Liver (tissue), 9 donors: ENCODE data around the gene FKBP1C. TPM values are rescaled to one million over a fixed set of nuclear protein-coding genes. Genes with fewer than 3 reads are reported as not detected.

Experiments used
- DNase-seq: peaks from one replicate; pipeline ENCODE4 v3.0.0-alpha.2; 2017; ENCODE audit warnings: low spot score
- H3K27ac ChIP-seq, 2 donors: one replicate each; pipeline ENCODE4 v1.7.0; 2013; ENCODE audit warnings: inconsistent platforms in 2 of 2, low read length in 2 of 2, control low read depth in 1 of 2, low read depth in 1 of 2, mild to moderate bottlenecking in 1 of 2
- H3K27me3 ChIP-seq, 4 donors: one replicate each; pipeline versions ENCODE4 v1.6.1 to v1.7.0; 2013; ENCODE audit warnings: low read length in 3 of 4, inconsistent platforms in 1 of 4, mild to moderate bottlenecking in 1 of 4, moderate library complexity in 1 of 4; ENCODE audit not compliant: control insufficient read depth in 4 of 4, insufficient read depth in 4 of 4
- H3K36me3 ChIP-seq, 4 donors: one replicate each; pipeline versions ENCODE4 v1.6.1 to v1.7.0; 2013; ENCODE audit warnings: low read length in 3 of 4, mild to moderate bottlenecking in 3 of 4, low read depth in 1 of 4, moderate library complexity in 1 of 4; ENCODE audit not compliant: control insufficient read depth in 4 of 4, insufficient read depth in 3 of 4
- H3K4me1 ChIP-seq, 4 donors: one replicate each; pipeline versions ENCODE4 v1.6.1 to v1.7.0; 2013; ENCODE audit warnings: low read length in 3 of 4, mild to moderate bottlenecking in 3 of 4, moderate library complexity in 1 of 4; ENCODE audit not compliant: control insufficient read depth in 4 of 4, insufficient read depth in 4 of 4
- H3K4me3 ChIP-seq, 3 donors: one replicate each; pipeline versions ENCODE4 v1.6.1 to v1.7.0; 2013; ENCODE audit warnings: low read length in 3 of 3, control low read depth in 1 of 3, low read depth in 1 of 3, mild to moderate bottlenecking in 1 of 3
- H3K9ac ChIP-seq, 2 donors: one replicate each; pipeline ENCODE4 v1.7.0; 2013; ENCODE audit warnings: low read length in 2 of 2, mild to moderate bottlenecking in 2 of 2, moderate library complexity in 2 of 2, control low read depth in 1 of 2, low read depth in 1 of 2
- H3K9me3 ChIP-seq, 4 donors: one replicate each; pipeline versions ENCODE4 v1.6.1 to v1.7.0; 2013; ENCODE audit warnings: low read length in 3 of 4; ENCODE audit not compliant: control insufficient read depth in 4 of 4
- CTCF ChIP-seq: fragments of 150-350 bp; IDR thresholded peaks from 2 replicates; pipeline ENCODE4 v1.5.1; 2017; ENCODE audit warnings: improper control_type of control experiment, low read depth, low read length; ENCODE audit not compliant: missing input control
- EGR1 ChIP-seq, 2 donors: IDR thresholded peaks; 2 replicates each; pipeline ENCODE4 v1.6.1; 2016 to 2018; ENCODE audit warnings: antibody characterized with exemption in 2 of 2, low read depth in 2 of 2
- FOXA1 ChIP-seq: IDR thresholded peaks from 2 replicates; pipeline ENCODE4 v1.6.1; 2016; ENCODE audit warnings: antibody characterized with exemption
- FOXA2 ChIP-seq: IDR thresholded peaks from 2 replicates; pipeline ENCODE4 v1.6.1; 2016; ENCODE audit warnings: antibody characterized with exemption
- GABPA ChIP-seq, 2 donors: IDR thresholded peaks in 1 of 2; conservative IDR thresholded peaks in 1 of 2; 2 replicates each; pipeline ENCODE4 v1.6.1; 2016; ENCODE audit warnings: antibody characterized with exemption in 2 of 2, mild to moderate bottlenecking in 1 of 2, moderate library complexity in 1 of 2
- HNF4A ChIP-seq, 2 donors: conservative IDR thresholded peaks; 2 replicates each; pipeline ENCODE4 v1.6.1; 2016; ENCODE audit warnings: antibody characterized with exemption in 2 of 2, mild to moderate bottlenecking in 2 of 2
- HNF4G ChIP-seq: IDR thresholded peaks from 2 replicates; pipeline ENCODE4 v1.6.1; 2016; ENCODE audit warnings: antibody characterized with exemption
- JUND ChIP-seq, 2 donors: IDR thresholded peaks; 2 replicates each; pipeline ENCODE4 v1.6.1; 2016; ENCODE audit warnings: antibody characterized with exemption in 2 of 2
- MAX ChIP-seq: IDR thresholded peaks from 2 replicates; pipeline ENCODE4 v1.6.1; 2016; ENCODE audit warnings: antibody characterized with exemption
- NR2F2 ChIP-seq: IDR thresholded peaks from 2 replicates; pipeline ENCODE4 v1.6.1; 2016; ENCODE audit warnings: antibody characterized with exemption
- RAD21 ChIP-seq, 2 donors: IDR thresholded peaks; 2 replicates each; pipeline ENCODE4 v1.6.1; 2016; ENCODE audit warnings: antibody characterized with exemption in 2 of 2, mild to moderate bottlenecking in 2 of 2
- RXRA ChIP-seq, 2 donors: IDR thresholded peaks; 2 replicates each; pipeline ENCODE4 v1.6.1; 2017 to 2018; ENCODE audit warnings: antibody characterized with exemption in 2 of 2, mild to moderate bottlenecking in 1 of 2
- SP1 ChIP-seq: IDR thresholded peaks from 2 replicates; pipeline ENCODE4 v1.6.1; 2018; ENCODE audit warnings: antibody characterized with exemption, mild to moderate bottlenecking
- TAF1 ChIP-seq: conservative IDR thresholded peaks from 2 replicates; pipeline ENCODE4 v1.6.1; 2016; ENCODE audit warnings: antibody characterized with exemption, mild to moderate bottlenecking
- YY1 ChIP-seq: IDR thresholded peaks from 2 replicates; pipeline ENCODE4 v1.6.1; 2016; ENCODE audit warnings: antibody characterized with exemption, mild to moderate bottlenecking
- ZBTB33 ChIP-seq: IDR thresholded peaks from 2 replicates; pipeline ENCODE4 v1.6.1; 2016; ENCODE audit warnings: antibody characterized with exemption
- WGBS: extraction: QIAGEN DNeasy Blood & Tissue Kit; methylation state at CpG from one replicate; pipeline ENCODE4 v1.1.7; 2013; 5-methylcytosine and 5-hydroxymethylcytosine counted together
- polyA plus RNA-seq, 2 donors: library from polyadenylated mRNA; stranded (reverse) in 1 of 2; unstranded in 1 of 2; fragments of 200-250 nt in 1 of 2; fragments of >200 nt in 1 of 2; fragmentation: Nextera tagmentation in 1 of 2; extraction: Ambion mirVana in 1 of 2; gene quantifications; one replicate each; pipeline versions ENCODE4 v1.2.1 to v1.2.3, GENCODE V29; 2013 to 2015
- total RNA-seq, 2 donors: library from RNA; depleted of rRNA; stranded (reverse); fragments of >200 nt; gene quantifications; one replicate each; pipeline ENCODE4 v1.2.3, GENCODE V29; 2014
- TF ChIP-seq, protein P1 (sequence below): IDR thresholded peaks from 2 replicates; pipeline ENCODE4 v1.6.1; 2016; ENCODE audit warnings: antibody characterized with exemption
- TF ChIP-seq, protein P2 (sequence below): IDR thresholded peaks from 2 replicates; pipeline ENCODE4 v1.6.1; 2016; ENCODE audit warnings: antibody characterized with exemption, mild to moderate bottlenecking
- donor health status: healthy.
- donor health status: healthy.
- donor health status: healthy.
- donor health status: healthy.
- donor health status: healthy.

FKBP1C gene
- total and polyA plus RNA-seq, 4 donors: 0.08 to 0.61 (median 0.38) TPM

DNA sequence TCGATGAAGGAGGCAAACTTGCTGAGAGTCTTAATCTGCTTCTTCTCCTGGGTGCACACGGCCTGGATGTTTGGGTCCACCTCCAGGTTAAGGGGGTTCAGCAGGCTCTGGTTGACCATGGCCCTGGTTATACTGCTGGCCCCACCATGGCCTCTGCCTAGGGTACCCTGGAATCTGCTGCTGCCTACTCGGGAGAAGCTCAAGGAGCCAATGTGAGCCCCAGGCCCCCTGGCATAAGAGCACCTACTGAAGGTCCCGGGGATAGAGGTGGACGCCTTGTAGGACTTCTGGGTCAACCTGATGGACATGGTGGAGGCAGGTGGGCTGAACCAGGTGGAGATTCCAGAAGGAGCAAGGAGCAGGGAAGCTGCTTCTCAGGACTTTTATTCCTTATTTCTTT lies 17.9 kb upstream of the FKBP1C start:
- no peak for TF ChIP-seq NR2F2
- no peak for TF ChIP-seq ZBTB33
- no peak for TF ChIP-seq HNF4G
- TF ChIP-seq JUND (IDR thresholded peaks at IDR 0.05): no peak
- TF ChIP-seq GABPA (IDR thresholded peaks at IDR 0.05 in 1 of 2, conservative IDR thresholded peaks at IDR 0.05 in 1 of 2): no peak
- no peak for TF ChIP-seq MAX
- TF ChIP-seq, protein P1, sequence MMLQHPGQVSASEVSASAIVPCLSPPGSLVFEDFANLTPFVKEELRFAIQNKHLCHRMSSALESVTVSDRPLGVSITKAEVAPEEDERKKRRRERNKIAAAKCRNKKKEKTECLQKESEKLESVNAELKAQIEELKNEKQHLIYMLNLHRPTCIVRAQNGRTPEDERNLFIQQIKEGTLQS: no peak
- TF ChIP-seq EGR1 (IDR thresholded peaks at IDR 0.05; ENCODE audit: low read depth in 2 of 2): no peak
- TF ChIP-seq HNF4A (conservative IDR thresholded peaks at IDR 0.05): no peak
- TF ChIP-seq SP1: no peak
- no peak for TF ChIP-seq FOXA1
- TF ChIP-seq, protein P2, sequence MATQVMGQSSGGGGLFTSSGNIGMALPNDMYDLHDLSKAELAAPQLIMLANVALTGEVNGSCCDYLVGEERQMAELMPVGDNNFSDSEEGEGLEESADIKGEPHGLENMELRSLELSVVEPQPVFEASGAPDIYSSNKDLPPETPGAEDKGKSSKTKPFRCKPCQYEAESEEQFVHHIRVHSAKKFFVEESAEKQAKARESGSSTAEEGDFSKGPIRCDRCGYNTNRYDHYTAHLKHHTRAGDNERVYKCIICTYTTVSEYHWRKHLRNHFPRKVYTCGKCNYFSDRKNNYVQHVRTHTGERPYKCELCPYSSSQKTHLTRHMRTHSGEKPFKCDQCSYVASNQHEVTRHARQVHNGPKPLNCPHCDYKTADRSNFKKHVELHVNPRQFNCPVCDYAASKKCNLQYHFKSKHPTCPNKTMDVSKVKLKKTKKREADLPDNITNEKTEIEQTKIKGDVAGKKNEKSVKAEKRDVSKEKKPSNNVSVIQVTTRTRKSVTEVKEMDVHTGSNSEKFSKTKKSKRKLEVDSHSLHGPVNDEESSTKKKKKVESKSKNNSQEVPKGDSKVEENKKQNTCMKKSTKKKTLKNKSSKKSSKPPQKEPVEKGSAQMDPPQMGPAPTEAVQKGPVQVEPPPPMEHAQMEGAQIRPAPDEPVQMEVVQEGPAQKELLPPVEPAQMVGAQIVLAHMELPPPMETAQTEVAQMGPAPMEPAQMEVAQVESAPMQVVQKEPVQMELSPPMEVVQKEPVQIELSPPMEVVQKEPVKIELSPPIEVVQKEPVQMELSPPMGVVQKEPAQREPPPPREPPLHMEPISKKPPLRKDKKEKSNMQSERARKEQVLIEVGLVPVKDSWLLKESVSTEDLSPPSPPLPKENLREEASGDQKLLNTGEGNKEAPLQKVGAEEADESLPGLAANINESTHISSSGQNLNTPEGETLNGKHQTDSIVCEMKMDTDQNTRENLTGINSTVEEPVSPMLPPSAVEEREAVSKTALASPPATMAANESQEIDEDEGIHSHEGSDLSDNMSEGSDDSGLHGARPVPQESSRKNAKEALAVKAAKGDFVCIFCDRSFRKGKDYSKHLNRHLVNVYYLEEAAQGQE: no peak
- TF ChIP-seq RAD21 (IDR thresholded peaks at IDR 0.05): no peak
- no peak for TF ChIP-seq CTCF
- no peak for TF ChIP-seq FOXA2
- no peak for TF ChIP-seq TAF1
- TF ChIP-seq YY1: no peak
- TF ChIP-seq RXRA (IDR thresholded peaks at IDR 0.05): no peak

DNA sequence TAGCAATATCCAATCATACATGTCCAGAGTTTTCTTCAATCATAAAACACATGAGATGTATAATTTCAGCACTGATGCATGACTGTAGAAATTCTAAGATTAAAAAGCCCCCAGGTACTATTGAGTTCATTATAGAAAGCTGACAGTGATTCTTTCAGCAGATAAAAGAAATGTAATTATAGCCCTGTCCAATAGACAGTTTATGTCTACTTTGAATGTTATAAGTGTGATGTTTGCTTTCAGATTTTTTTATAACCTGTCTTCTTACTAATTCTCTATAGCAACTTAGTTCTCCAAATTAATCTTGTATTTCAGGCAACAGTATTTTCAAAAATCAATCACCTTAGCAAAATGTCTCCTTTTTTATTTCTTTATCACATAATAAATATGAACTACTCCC lies 13.5 kb upstream of the FKBP1C start:
- H3K4me1 ChIP-seq: no peaks in the 10 kb centered on the region
- H3K9ac ChIP-seq: no peak overlapping the region
- no peak for DNase-seq
- no peaks in the 10 kb centered on the region for H3K27me3 ChIP-seq
- no peaks in the 10 kb centered on the region for H3K36me3 ChIP-seq
- H3K4me3 ChIP-seq: no peak overlapping the region
- no peaks in the 10 kb centered on the region for H3K9me3 ChIP-seq
- no peak overlapping the region for H3K27ac ChIP-seq
- TF ChIP-seq RXRA (IDR thresholded peaks at IDR 0.05) (no peak), TAF1 (no peak), EGR1 (IDR thresholded peaks at IDR 0.05; ENCODE audit: low read depth in 2 of 2) (no peak), HNF4G (no peak), RAD21 (IDR thresholded peaks at IDR 0.05) (no peak), FOXA2 (no peak), FOXA1 (no peak), MAX (no peak), SP1 (no peak), ZBTB33 (no peak), NR2F2 (no peak)
- TF ChIP-seq, protein P2: no peak

More for the DNA sequence above, 17.9 kb upstream of the FKBP1C start:
- Histone ChIP-seq H3K36me3 (no peaks in the 10 kb centered on the region), H3K27me3 (peaks cover 0 to 3% (median 0%) of the 10 kb centered on the region in 4 donors), H3K4me1 (no peaks in the 10 kb centered on the region), H3K9ac (no peak overlapping the region), H3K4me3 (no peak overlapping the region), H3K27ac (no peak overlapping the region), H3K9me3 (no peaks in the 10 kb centered on the region)
- DNase-seq: no peak
- WGBS: 77% methylated on average over 5 of the region's 5 CpGs
